GM12873 (cell line): ENCODE data around the gene IL22.

Source experiments
- CTCF ChIP-seq: IDR thresholded peaks from 2 replicates; pipeline ENCODE4 v1.5.1; 2012; ENCODE audit warnings: low read depth, mild to moderate bottlenecking, moderate library complexity, low read length, control low read depth; ENCODE audit not compliant: insufficient read depth; ENCODE audit errors: missing control alignments

The IL22 gene

GRCh38 chr12:68221497-68221896 is 31.9 kb downstream of the IL22 start:
- TF ChIP-seq CTCF, result no peak

DNA sequence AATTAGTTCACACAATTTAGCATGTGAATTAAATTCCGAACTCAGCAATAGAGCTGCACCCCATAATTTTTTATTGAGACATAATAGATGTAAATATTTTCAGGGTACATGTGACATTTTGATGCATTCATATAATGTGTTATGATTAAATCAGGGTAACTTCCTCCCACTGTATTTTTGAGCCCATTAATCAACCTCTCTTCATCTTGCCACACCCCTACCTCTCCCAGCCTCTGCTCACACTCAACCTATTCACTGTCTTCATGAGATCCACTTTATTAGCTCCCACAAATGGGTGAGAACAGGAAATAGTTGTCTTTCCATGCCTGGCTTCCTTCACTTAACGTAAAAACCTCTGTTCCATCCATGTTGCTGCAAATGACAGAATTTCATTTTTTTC is 42.5 kb downstream of the IL22 start:
- no peak for TF ChIP-seq CTCF

GRCh38 chr12:68207276-68207675 is 46.1 kb downstream of the IL22 start:
- no peak for TF ChIP-seq CTCF

DNA sequence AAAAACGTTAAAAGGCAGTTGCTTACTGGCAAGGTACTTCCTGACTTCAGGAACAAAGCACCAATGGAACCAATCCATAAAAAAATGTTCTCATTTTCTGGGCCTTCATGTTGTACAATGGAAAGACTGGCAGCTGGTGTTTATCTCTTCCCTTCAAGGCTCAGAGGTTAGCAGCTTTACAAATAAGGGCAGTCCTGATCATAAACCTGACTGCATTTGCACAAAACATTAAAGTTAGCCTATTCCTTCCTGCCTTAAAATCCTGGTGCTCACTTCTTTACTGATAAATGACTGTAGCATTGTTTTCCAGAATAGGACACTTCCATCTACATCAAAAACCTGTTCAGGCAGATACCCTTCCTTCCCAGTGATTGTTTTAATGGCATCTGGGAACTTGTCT is 47.0 kb downstream of the IL22 start:
- no peak for TF ChIP-seq CTCF

DNA sequence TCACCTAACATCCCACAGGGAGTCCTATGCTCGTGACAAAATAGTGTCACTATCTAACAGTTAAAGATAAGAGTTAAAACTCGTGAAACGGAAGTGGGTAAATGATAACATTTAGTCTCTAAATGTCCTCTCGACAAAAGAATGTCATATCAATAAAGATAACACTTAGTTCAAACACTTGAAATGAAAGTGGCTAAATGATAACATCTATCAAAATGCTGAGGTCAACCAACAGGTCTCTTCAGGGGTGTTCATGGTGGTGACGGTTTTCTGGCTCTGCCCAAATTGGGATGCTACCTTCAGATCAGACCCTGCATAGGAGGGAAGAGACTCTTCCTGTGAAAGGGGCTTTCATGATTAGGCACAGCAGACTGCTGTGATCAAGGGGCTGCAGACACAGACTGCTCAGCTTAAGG is 49.9 kb downstream of the IL22 start:
- TF ChIP-seq CTCF, result no peak

DNA sequence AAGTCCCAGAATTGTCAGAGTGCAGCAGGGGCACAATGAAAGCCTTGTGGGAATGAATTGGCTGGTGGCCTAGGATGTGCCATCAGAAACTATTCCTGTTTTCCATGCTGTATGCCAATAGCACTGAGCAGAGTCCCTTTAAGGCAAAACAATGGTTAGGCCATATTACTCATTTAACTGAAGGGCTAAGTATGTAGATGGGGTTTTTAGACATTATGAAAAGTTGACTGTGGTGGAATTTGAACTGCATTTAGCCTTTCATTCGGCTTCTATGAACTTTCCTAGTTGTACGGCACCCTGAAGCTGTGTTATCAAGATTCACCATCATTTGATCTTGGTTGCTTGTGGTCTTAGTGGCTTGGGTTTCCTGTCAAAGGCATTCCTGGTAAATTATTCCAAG is 52.5 kb downstream of the IL22 start:
- TF ChIP-seq CTCF, result no peak

DNA sequence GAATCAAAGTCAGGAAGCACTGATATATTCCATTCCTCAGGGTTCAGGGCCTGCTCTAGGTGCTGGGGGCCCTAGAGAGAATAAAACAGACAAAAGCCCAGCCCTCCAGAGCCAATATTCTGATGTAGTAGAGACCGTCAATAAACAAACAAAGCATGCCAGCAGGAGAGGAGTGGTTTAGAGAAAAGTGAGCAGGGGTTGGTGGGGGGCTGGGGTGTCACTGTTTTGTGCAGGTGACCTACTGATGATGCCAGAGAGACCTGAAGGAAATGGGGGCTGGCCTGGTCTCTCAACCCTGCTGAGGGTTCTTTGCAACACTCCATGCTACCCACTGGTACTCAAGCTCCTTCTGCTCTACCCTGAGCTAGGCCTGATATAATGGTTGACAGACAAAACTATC is 54.3 kb downstream of the IL22 start:
- no peak for TF ChIP-seq CTCF

GRCh38 chr12:68198507-68199086 is 54.8 kb downstream of the IL22 start:
- no peak for TF ChIP-seq CTCF
